ENCODE data around the gene TNFRSF8. TPM values are rescaled to one million over a fixed set of nuclear protein-coding genes. Genes with fewer than 3 reads are reported as not detected.
"Not testable (repeated sequence)": the region's sequence is repeated elsewhere in the genome, so short reads cannot be mapped to it uniquely, and the experiment has no call there.

Gene TNFRSF8
- total RNA-seq, 4 donors from 2014 or later = 0.83 to 2.8 (median 2.3) TPM

GRCh38 chr1:12038356-12039163 lies 24.5 kb upstream of the TNFRSF8 start:
- TF ChIP-seq, protein P1, sequence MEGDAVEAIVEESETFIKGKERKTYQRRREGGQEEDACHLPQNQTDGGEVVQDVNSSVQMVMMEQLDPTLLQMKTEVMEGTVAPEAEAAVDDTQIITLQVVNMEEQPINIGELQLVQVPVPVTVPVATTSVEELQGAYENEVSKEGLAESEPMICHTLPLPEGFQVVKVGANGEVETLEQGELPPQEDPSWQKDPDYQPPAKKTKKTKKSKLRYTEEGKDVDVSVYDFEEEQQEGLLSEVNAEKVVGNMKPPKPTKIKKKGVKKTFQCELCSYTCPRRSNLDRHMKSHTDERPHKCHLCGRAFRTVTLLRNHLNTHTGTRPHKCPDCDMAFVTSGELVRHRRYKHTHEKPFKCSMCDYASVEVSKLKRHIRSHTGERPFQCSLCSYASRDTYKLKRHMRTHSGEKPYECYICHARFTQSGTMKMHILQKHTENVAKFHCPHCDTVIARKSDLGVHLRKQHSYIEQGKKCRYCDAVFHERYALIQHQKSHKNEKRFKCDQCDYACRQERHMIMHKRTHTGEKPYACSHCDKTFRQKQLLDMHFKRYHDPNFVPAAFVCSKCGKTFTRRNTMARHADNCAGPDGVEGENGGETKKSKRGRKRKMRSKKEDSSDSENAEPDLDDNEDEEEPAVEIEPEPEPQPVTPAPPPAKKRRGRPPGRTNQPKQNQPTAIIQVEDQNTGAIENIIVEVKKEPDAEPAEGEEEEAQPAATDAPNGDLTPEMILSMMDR (IDR thresholded peaks at IDR 0.05) = no peak
- TF ChIP-seq EP300 (IDR thresholded peaks at IDR 0.05) (no peak), POLR2AphosphoS5 (IDR thresholded peaks at IDR 0.05) (no peak), POLR2A (IDR thresholded peaks at IDR 0.05; ENCODE audit: low read depth) (no peak)
- DNase-seq (ENCODE audit: extremely low spot score) = no peak
- 62% methylated on average over 9 of the region's 17 CpGs for WGBS
- Histone ChIP-seq H3K4me3 (no peak overlapping the region), H3K27me3 (peaks cover 0 to 18% (median 0%) of the 10 kb centered on the region in 4 donors), H3K4me1 (peaks cover 0 to 4% (median 0%) of the 10 kb centered on the region in 4 donors), H3K9me3 (no peaks in the 10 kb centered on the region), H3K36me3 (no peaks in the 10 kb centered on the region), H3K27ac (replicated peaks in 1 of 4) (no peak overlapping the region)
- intact Hi-C loops (cut with DNase I) = no loop called here

DNA sequence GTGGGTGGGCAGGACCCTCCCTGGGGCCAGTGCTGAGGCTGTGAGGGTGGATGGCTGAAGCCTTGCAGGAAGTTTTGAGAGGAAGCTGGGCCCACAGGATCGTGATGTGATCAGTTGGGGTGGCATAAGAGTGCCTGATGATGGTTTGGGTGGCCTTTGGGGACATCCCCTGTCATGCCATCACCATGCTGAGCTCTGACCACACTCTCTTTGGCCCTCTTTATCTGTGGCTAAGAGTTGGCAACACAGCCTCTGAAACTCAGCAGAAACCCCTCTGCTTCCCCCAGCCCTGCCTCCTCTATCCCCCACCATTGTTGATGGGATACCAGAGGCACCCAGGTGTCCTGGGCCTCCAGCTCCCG lies 24.0 kb upstream of the TNFRSF8 start:
- no peak overlapping the region for H3K4me3 ChIP-seq
- intact Hi-C loops (cut with DNase I) = no loop called here
- H3K27ac ChIP-seq (replicated peaks in 1 of 4) = no peak overlapping the region
- peaks cover 0 to 6% (median 0%) of the 10 kb centered on the region in 4 donors for H3K4me1 ChIP-seq
- TF ChIP-seq, protein P1 (IDR thresholded peaks at IDR 0.05) = no peak
- TF ChIP-seq POLR2A (IDR thresholded peaks at IDR 0.05; ENCODE audit: low read depth) (no peak), EP300 (IDR thresholded peaks at IDR 0.05) (no peak), POLR2AphosphoS5 (IDR thresholded peaks at IDR 0.05) (no peak)
- DNase-seq (ENCODE audit: extremely low spot score) = no peak
- peaks cover 0 to 18% (median 0%) of the 10 kb centered on the region in 4 donors for H3K27me3 ChIP-seq
- H3K36me3 ChIP-seq = no peaks in the 10 kb centered on the region
- no peaks in the 10 kb centered on the region for H3K9me3 ChIP-seq
- WGBS = no CpG with 5 or more reads among the region's 2 CpGs

- H3K9me3 ChIP-seq; DNase-seq (ENCODE audit: extremely low spot score); intact Hi-C loops (cut with DNase I); H3K4me3 ChIP-seq; H3K4me1 ChIP-seq; H3K27ac ChIP-seq (replicated peaks in 1 of 4); H3K36me3 ChIP-seq: not testable (repeated sequence)
- peaks cover 0 to 18% (median 0%) of the 10 kb centered on the region in 4 donors for H3K27me3 ChIP-seq
- WGBS = 89% methylated on average over 13 of the region's 13 CpGs
Observed at GRCh38 chr1:12039824-12040456, 23.2 kb upstream of the TNFRSF8 start.

DNA sequence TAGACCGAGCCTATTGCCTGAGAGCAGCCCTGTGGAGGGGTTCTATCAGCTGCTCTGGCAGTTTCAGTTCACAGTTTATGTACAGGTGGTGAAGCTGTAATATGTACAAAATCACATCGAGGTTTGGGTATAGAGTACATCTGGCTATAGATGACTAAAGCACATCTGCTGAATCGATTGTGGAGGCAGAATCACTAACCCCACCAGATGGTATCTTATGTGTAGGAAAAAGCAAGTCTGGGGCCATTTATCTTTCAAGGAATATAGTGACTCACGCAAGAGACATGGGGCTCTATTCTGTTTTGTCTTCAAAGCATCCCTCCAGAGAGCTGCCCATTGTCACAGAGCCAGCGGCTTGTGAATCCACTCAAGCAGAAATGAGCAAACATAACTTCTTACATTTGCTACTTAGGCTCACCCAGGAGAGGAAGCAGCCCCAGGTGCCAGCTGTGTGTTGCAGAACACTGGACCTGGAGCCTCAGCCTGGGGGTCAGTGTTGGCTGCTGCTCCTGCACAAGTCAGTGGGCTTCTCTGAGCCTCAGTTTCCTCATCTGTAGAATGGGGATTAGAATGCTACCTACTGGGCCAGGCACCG lies 22.5 kb upstream of the TNFRSF8 start:
- H3K4me3 ChIP-seq = no peak overlapping the region
- H3K27me3 ChIP-seq = peaks cover 0 to 18% (median 0%) of the 10 kb centered on the region in 4 donors
- 57% methylated on average over 6 of the region's 6 CpGs for WGBS
- H3K27ac ChIP-seq (replicated peaks in 1 of 4) = no peak overlapping the region
- intact Hi-C loops (cut with DNase I) = no loop called here
- DNase-seq (ENCODE audit: extremely low spot score) = no peak
- peaks cover 0 to 6% (median 0%) of the 10 kb centered on the region in 4 donors for H3K4me1 ChIP-seq
- no peaks in the 10 kb centered on the region for H3K36me3 ChIP-seq
- no peak for TF ChIP-seq POLR2AphosphoS5 (IDR thresholded peaks at IDR 0.05)
- no peak for TF ChIP-seq EP300 (IDR thresholded peaks at IDR 0.05)
- TF ChIP-seq, protein P1 (IDR thresholded peaks at IDR 0.05) = no peak
- no peak for TF ChIP-seq POLR2A (IDR thresholded peaks at IDR 0.05; ENCODE audit: low read depth)
- no peaks in the 10 kb centered on the region for H3K9me3 ChIP-seq

- WGBS = 70% methylated on average over 15 of the region's 15 CpGs
Observed at GRCh38 chr1:12044187-12044877, 18.8 kb upstream of the TNFRSF8 start.

More at GRCh38 chr1:12044187-12044877, 18.8 kb upstream of the TNFRSF8 start:
- H3K9me3 ChIP-seq; H3K36me3 ChIP-seq; intact Hi-C loops (cut with DNase I); H3K27ac ChIP-seq (replicated peaks in 1 of 4); H3K4me1 ChIP-seq; H3K4me3 ChIP-seq; DNase-seq (ENCODE audit: extremely low spot score): not testable (repeated sequence)
- H3K27me3 ChIP-seq = peaks cover 0 to 23% (median 0%) of the 10 kb centered on the region in 4 donors

All from esophagus muscularis mucosa (tissue), 4 donors.